Measurements from ENCODE around the gene ULK4.

ULK4 gene

DNA sequence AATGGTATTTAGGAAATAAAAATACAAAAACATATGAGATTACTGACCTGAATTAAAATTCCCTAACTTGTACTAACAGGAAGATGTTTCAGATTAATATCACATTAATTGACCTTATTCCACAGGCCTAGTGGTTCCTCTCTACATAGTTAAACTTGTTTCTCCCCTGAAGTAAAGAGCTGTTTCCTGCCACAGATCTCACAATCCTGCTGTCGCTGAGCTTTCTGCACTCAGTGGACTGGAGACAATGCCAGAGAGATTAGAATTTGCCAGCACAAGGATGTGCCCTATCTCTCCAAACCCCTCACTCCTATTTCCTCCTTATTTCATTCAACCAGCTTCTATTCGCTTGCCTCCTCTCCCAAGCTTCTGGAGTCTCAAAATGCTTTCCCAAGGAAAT lies 632.0 kb downstream of the ULK4 start:
- no peak for TF ChIP-seq JUND (IDR thresholded peaks at IDR 0.05; ENCODE audit: low read depth)
- DNase-seq (ENCODE audit: low read depth in 1 of 2, low spot score in 1 of 2) = no peak
- in situ Hi-C loops (cut with HindIII; ENCODE audit: low pct_unique_long_range_greater_than_20kb, low sequenced_read_pairs) = no loop called here

DNA sequence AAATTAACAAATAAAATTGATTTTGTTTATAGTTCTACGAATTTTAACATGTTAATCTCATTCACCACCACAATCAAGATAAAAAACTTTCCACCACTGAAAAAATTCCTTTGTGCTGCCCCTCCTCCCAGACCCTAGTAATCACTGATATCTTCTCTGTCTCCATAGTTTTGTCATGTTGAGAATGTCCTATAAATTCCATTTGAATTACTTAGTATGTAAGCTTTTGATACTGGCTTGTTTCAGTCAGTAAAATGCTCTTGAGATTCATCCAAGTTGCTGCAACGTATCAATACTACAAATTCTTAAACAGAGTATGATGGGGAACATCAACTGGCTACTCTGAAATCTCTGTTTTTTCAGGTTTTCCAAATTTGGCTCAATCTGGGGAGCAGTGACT lies 633.0 kb downstream of the ULK4 start:
- no peak for DNase-seq (ENCODE audit: low read depth in 1 of 2, low spot score in 1 of 2)
- in situ Hi-C loops (cut with HindIII; ENCODE audit: low pct_unique_long_range_greater_than_20kb, low sequenced_read_pairs) = no loop called here
- no peak for TF ChIP-seq JUND (IDR thresholded peaks at IDR 0.05; ENCODE audit: low read depth)

DNA sequence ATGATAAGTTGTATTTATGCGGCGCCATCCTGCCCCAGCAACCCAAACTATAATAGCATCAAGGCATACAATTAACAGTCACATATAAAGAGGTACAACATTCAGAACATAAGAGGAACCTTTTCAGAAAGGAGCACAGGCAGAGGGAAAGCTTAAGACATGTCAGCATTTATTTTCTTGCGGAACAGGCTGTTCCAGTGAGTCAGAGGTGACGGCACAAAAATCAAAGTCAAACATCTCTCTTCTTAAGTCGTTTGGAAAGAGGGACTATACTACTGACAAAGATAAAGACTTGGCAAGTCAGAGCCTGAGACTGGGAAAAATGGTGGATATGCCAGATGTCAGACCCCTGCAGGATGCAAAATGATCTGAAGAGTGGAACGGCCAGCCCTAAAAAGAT lies 634.2 kb downstream of the ULK4 start:
- no peak for TF ChIP-seq JUND (IDR thresholded peaks at IDR 0.05; ENCODE audit: low read depth)
- DNase-seq (ENCODE audit: low read depth in 1 of 2, low spot score in 1 of 2) = peak; percentile 21 to 65
- in situ Hi-C loops (cut with HindIII; ENCODE audit: low pct_unique_long_range_greater_than_20kb, low sequenced_read_pairs) = no loop called here

DNA sequence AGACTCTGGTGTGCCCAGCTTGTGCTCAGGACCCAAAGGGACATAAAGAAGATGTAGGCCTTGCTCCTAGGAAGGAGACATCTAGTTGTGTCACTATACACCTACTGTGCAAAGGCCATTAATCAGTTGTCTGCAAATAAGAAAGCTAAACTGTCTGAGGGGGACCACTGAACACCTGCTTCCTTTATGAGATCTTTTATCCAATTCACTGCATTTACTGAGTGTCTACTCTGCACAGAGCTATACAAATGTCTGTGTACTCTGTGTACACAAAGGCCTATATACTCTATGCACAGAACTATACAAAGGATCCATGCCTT lies 637.8 kb downstream of the ULK4 start:
- DNase-seq (ENCODE audit: low read depth in 1 of 2, low spot score in 1 of 2) = no peak
- in situ Hi-C loops (cut with HindIII; ENCODE audit: low pct_unique_long_range_greater_than_20kb, low sequenced_read_pairs) = no loop called here
- TF ChIP-seq JUND (IDR thresholded peaks at IDR 0.05; ENCODE audit: low read depth) = no peak

DNA sequence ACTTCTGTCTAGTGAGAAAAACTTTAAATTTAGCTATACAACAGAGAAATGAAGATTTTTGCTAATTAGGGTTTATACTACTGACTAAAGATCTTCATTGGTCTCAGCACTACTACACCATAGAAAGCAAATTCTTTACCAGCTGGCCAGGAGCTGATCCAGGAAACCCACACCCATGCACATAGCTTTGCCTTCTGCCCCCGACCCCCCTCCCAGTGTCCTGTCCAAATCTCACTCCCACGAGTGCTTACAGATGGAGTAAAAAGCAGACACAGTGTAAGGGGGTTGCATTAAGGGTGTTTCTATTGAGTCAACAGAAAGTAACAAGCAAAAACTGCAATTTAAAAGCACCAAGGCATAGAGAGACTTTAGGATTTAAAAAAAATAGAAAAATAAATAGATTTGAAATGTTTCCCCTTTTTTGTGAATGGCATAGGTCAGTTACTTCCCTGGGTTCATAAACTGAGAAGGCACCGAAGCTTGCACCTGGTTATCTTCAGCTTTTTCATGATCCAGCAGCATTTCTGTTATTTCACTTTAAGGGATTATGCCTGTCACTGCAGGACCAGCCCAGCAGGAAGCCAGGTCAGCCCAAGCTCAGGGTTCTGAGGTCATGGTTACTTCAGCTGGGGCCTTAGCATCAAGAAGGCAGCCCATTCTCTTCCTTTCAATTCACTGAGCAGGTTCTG lies 638.3 kb downstream of the ULK4 start:
- in situ Hi-C loops (cut with HindIII; ENCODE audit: low pct_unique_long_range_greater_than_20kb, low sequenced_read_pairs) = no loop called here
- no peak for TF ChIP-seq JUND (IDR thresholded peaks at IDR 0.05; ENCODE audit: low read depth)
- DNase-seq (ENCODE audit: low read depth in 1 of 2, low spot score in 1 of 2) = no peak

DNA sequence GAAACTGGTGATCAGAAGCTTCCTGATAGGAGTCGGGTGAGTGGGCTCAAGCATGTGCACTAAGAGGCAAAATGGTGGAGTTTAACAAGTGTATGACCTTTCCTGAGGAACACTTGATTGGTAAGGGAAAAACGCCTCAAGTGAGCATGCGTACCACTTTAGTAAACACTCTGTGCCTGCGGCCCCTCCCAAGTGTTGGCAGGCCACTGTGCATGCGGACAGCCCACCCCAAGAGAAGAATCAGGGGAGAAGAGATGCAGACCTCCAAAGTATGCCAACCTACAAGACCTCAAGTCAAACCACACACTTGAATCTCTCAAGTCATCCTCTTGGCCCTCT lies 640.3 kb downstream of the ULK4 start:
- in situ Hi-C loops (cut with HindIII; ENCODE audit: low pct_unique_long_range_greater_than_20kb, low sequenced_read_pairs) = no loop called here
- no peak for TF ChIP-seq JUND (IDR thresholded peaks at IDR 0.05; ENCODE audit: low read depth)
- no peak for DNase-seq (ENCODE audit: low read depth in 1 of 2, low spot score in 1 of 2)

DNA sequence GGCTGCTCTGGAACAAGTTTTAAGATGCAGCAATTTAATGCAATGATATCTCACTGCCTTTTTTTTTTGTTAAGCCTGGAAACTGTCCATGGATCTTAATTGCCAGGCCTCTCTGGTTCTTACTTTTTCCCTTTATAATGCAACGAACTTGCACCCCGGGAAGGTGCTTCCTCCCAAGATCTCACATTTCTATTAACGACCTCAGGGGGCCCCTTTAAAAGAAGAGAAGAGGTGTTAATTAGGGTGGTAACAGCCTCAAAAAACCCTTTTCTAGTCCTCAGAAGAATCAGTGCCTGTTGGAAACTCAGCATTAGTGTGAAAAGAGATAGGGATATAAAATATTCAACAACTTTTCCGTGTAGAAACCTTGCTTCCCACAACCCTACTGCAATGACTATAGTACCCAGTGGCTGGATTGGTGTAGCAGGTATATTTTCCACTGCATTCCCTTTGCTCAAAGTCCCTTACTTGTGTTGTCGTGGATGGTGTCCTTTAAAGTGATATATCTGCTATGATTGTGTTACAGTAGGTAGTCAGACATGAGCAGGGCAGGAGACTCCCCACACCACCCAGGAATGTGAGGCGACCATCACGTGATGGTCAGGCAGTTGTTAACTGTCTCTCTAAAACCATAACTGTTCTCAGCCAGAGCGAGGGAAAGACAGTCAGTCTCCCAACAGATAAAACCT lies 640.8 kb downstream of the ULK4 start:
- TF ChIP-seq JUND (IDR thresholded peaks at IDR 0.05; ENCODE audit: low read depth) = no peak
- DNase-seq (ENCODE audit: low read depth in 1 of 2, low spot score in 1 of 2) = no peak
- in situ Hi-C loops (cut with HindIII; ENCODE audit: low pct_unique_long_range_greater_than_20kb, low sequenced_read_pairs) = no loop called here

DNA sequence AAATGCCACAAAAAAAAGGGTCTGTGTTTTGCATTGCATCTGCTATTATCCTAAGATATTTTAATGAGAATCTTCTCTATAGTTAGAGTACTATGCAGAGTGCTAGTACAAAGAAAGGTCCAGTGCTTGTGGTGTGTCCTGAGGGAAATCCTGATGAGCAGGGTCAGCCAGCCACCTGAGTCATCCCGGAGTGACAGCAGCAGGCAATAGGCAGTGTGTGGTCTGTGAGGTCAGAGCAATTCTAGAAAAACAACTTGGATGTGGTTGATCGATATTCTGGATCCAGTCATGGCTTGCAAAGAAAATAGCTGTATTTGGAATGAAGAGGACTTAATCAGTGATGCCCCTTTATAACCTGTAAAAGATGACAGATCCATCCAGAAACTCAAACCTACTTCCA lies 643.4 kb downstream of the ULK4 start:
- in situ Hi-C loops (cut with HindIII; ENCODE audit: low pct_unique_long_range_greater_than_20kb, low sequenced_read_pairs) = no loop called here

DNA sequence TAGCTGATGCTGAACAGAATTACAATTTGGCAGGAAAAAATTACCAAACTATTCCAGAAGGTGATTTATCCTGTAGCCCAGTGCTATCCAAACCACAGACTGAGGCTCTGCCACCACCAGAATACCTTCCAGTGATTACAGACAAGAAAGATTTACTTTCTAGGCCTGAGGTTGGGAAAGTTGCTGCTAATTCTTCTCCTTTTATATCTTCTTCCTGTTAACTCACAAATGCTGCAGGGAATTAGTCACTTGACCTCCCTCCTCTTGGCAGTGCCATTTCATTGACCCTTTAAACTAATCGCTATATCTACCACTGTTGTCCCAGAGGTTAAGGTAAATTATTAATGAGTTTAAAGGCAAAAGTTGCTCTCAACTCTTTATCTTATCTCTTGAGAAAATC lies 644.2 kb downstream of the ULK4 start:
- no peak for DNase-seq (ENCODE audit: low read depth in 1 of 2, low spot score in 1 of 2)
- in situ Hi-C loops (cut with HindIII; ENCODE audit: low pct_unique_long_range_greater_than_20kb, low sequenced_read_pairs) = no loop called here
- no peak for TF ChIP-seq JUND (IDR thresholded peaks at IDR 0.05; ENCODE audit: low read depth)

More for the DNA sequence above, 643.4 kb downstream of the ULK4 start:
- DNase-seq (ENCODE audit: low read depth in 1 of 2, low spot score in 1 of 2) = peak in 1 of 2 experiments; percentile 11
- no peak for TF ChIP-seq JUND (IDR thresholded peaks at IDR 0.05; ENCODE audit: low read depth)

DNA sequence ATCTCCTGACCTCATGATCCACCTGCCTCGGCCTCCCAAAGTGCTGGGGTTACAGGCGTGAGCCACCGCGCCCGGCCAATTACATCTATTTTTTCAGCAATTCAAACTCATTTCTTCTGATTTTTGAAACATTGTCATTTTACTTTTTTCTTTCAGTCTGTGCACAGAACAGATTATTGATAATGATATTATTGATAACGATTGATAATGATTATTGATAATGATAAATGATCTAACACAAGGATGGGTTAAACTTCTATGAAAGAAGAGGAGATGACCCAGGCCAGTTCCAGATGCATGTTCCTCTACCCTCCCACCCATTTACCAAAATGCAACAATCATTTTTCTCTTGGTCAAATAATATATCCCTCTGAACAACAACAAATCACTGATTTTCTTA lies 644.6 kb downstream of the ULK4 start:
- in situ Hi-C loops (cut with HindIII; ENCODE audit: low pct_unique_long_range_greater_than_20kb, low sequenced_read_pairs) = no loop called here
- TF ChIP-seq JUND (IDR thresholded peaks at IDR 0.05; ENCODE audit: low read depth) = no peak

DNA sequence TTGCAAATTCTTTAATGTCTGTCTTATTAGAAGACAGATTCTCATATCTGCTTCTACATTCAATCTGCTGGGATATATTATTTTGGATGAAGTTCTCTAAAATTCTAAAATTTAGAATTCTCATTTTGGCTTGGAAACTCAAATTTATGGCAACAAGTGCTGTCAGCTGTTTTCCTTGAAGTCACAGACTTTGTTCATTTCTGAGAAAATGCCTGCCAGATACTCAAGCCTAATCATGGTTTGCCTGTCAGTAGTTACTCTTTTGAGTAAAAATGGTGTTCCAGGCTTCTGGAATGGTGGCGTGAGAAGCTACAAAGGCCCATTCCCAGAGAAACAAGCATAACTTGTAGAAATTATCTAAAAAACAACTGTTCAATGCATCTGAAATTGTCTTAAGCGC lies 646.8 kb downstream of the ULK4 start:
- DNase-seq (ENCODE audit: low read depth in 1 of 2, low spot score in 1 of 2) = no peak
- in situ Hi-C loops (cut with HindIII; ENCODE audit: low pct_unique_long_range_greater_than_20kb, low sequenced_read_pairs) = no loop called here
- no peak for TF ChIP-seq JUND (IDR thresholded peaks at IDR 0.05; ENCODE audit: low read depth)

More for the DNA sequence above, 644.6 kb downstream of the ULK4 start:
- no peak for DNase-seq (ENCODE audit: low read depth in 1 of 2, low spot score in 1 of 2)

DNA sequence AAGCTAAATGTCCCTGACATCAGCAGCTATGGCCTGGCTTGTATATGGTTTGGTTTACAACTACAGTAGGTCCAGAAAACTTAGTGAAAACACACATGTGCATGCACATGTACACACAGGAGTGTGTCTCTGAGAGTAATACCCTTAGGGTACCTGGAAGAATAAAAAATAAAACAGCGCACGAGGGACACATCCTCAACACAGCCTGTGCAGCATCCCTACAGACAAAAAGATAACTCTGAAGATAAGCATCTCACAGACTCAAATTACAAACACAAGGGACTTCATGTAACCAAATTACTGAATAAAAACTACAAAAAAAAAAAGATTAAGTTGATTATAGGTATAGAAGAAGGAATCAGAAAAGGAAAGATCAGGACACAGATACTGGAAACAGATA lies 653.8 kb downstream of the ULK4 start:
- TF ChIP-seq JUND (IDR thresholded peaks at IDR 0.05; ENCODE audit: low read depth) = no peak
- in situ Hi-C loops (cut with HindIII; ENCODE audit: low pct_unique_long_range_greater_than_20kb, low sequenced_read_pairs) = no loop called here
- no peak for DNase-seq (ENCODE audit: low read depth in 1 of 2, low spot score in 1 of 2)

DNA sequence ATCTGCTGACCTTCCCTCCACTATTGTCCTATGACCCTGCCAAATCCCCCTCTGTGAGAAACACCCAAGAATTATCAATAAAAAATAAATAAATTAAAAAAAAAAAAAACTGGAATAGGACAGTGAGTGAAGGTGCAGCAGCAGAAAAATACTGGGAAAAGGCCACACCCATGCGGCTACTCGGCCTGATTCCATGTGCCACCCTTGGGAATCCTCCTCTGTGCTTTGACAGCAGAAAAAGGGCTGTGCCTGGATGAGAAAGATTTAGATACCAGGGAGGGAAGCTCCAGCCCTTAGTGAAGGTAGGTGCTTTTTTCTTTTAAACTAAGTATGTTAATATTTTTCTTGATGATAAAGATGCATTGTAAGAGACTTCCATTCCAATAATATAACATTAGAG lies 654.8 kb downstream of the ULK4 start:
- in situ Hi-C loops (cut with HindIII; ENCODE audit: low pct_unique_long_range_greater_than_20kb, low sequenced_read_pairs) = no loop called here
- no peak for TF ChIP-seq JUND (IDR thresholded peaks at IDR 0.05; ENCODE audit: low read depth)
- DNase-seq (ENCODE audit: low read depth in 1 of 2, low spot score in 1 of 2) = no peak

DNA sequence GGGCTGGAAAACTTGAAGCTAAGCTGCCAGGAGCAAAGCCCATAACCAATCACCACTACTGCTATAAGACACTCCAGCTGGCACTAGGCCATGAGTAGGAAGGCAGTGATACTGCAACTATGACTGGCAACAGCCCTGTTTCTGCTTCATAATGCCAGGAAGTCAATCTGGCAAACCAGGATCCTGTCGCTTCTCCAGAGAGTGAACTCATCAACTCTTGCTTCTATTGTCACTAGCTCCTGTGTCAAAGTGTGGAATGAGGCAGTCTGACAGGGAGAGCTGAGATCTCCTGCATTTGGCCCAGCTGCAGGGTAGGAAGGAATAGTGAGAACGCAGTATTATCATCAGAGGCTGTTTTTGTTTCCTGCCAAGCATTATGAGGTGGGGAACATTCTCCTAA lies 657.3 kb downstream of the ULK4 start:
- no peak for TF ChIP-seq JUND (IDR thresholded peaks at IDR 0.05; ENCODE audit: low read depth)
- DNase-seq (ENCODE audit: low read depth in 1 of 2, low spot score in 1 of 2) = no peak
- in situ Hi-C loops (cut with HindIII; ENCODE audit: low pct_unique_long_range_greater_than_20kb, low sequenced_read_pairs) = no loop called here

Data from T47D (cell line).